Activated CD4-positive, alpha-beta T cell treated with anti-CD3 and anti-CD28 coated beads for 1 hour (primary cell): Measurements from ENCODE around the gene GNG4.
"Not testable (repeated sequence)": the region's sequence is repeated elsewhere in the genome, so short reads cannot be mapped to it uniquely, and the experiment has no call there.

Experiments
- DNase-seq: peaks from one replicate; pipeline ENCODE4 v3.0.0-alpha.2; 2020

Gene GNG4

DNA sequence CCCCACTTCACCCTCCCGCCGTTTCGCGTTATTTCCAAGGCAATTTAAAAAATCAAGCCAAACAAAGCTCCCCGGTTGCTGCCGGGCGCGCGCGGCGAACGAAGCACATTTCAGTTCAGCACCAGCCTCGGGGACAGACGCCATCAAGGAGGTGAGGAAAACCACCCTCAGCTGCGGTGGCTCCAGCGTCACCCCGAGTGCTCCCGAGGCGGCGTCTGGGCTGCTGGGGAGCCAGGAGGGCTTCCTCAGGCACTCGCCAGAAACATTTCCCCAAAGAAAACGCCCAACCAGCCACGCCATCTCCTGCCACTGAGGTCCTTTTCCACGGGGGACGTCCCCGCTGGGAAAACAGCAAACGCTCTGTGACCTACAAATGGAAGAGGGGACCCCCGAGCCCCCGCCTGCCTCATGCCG lies 623 bp downstream of the GNG4 start:
- DNase-seq = peak; percentile 32

DNA sequence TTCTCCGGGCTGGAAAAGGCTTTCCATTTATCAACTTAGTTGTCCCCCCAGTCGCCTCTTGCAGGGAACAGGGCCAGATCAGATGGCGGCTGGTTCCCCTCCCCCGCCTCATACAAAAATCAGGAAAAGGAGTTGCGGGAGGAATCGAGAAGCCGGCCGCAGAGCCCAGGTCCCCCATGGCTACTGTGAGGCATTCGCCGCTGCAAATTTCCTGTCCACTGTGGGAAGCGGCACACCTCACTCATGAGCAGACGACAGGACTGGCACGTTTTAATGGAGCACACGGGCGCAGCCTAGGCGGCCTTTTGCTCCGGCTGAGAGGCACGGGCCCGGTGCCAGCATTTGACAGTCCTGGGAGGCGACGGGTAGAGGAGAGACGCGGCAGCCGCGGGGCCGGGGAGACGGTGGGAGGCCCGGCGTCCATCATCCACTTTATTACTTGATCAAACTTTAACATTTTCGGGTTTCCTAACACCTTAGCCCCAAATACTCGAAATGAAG lies 1.1 kb downstream of the GNG4 start:
- no peak for DNase-seq

DNA sequence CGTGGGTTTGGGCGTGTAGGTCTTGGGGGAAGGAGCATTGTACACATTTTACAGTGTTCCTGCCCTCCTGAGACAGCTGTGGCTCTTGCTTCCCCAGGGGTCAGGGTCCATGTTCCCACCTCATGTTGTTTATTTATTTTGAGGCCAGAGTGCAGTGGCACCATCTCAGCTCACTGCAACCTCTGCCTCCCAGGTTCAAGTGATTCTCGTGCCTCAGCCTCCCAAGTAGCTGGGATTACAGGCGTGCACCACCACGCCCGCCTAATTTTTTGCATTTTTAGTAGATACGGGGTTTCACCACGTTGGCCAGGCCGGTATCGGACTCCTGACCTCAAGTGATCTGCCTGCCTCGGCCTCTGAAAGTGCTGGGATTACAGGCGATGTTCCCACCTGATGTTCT lies 2.0 kb downstream of the GNG4 start:
- not testable (repeated sequence) for DNase-seq

DNA sequence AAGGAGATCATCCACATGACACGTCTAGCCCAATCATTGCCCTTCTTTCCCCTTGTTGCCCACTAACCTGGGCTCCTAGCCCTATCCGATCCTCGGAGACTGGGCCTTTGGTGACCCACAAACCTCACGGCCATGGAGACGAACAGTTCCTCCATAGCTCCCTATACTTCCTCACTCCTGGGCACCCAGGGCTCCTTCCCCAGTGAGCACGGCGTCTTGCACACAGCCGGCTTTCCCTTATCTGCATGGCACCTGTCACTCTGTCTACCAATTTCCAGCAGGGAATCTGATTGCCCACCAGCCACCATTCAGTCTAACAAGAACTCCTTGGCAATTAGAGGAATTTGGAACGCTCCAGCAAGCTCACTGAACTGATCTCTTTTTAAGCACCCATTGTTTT lies 3.1 kb downstream of the GNG4 start:
- DNase-seq = no peak

GRCh38 chr1:235644693-235645305 lies 4.8 kb downstream of the GNG4 start:
- no peak for DNase-seq

GRCh38 chr1:235643837-235644692 lies 5.5 kb downstream of the GNG4 start:
- no peak for DNase-seq

DNA sequence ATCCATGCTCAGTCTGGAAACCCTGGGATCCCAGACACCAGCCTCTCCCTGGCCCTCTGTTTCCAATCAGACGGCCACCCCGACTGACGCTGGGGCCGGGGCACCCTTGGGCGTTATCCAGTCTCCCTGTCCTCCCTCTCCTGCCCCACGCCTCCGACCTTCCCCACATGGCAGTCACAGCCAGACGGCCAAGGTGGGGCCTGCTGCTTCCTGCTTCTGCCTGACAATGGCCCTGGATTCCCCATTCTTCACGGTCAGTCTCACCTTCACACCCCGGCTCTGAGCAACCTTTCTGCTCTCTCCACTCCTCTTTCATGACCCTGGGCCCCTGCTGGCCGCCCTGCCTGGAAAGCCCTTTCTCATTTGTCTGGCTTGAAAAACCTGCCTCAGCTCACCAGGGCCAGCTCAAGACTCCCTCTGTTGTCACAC lies 6.6 kb downstream of the GNG4 start:
- DNase-seq = no peak

- DNase-seq = peak; percentile 37
Observed at GRCh38 chr1:235642011-235642942, 7.3 kb downstream of the GNG4 start.

- no peak for DNase-seq
Observed at GRCh38 chr1:235640580-235640979, 9.0 kb downstream of the GNG4 start.

- no peak for DNase-seq
Observed at GRCh38 chr1:235639226-235640205, 10.1 kb downstream of the GNG4 start.

- DNase-seq = not testable (repeated sequence)
Observed at GRCh38 chr1:235638612-235639011, 11.0 kb downstream of the GNG4 start.

GRCh38 chr1:235637756-235638534 lies 11.6 kb downstream of the GNG4 start:
- DNase-seq = no peak

DNA sequence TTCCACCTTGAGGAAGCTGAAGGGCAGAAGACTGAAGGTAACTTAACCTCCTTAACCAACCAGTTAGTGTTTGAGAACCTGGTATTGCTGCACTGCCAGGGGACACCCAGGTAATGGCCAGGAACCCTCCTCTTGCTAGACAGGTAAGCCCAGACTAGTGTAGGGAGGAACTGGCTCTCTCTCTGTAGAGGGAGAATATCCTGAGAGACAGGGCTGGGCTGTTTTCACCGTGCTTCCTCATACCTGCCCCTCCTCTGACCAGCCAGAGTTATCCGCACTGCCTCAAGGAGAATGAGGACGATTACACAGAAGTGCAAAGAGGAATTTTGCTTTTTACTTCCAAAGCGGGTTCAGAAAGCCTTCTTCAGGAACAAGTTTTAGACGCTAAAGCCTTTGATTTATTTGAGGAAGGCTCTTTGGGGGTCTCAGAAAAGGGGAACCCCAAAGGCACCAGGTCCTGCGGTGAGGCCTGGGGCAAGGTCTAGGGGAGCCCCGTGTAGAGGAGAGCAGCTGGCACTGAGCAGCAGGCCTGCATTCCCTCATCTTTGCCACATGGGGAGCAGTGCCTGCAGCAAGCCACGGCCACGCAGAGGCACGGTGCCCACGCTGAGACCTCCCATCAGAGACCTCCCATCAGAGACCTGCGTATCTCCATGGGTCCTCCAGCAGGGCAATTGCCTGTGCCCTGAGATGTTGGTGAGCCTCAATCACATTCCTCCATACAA lies 13.5 kb downstream of the GNG4 start:
- DNase-seq = no peak

DNA sequence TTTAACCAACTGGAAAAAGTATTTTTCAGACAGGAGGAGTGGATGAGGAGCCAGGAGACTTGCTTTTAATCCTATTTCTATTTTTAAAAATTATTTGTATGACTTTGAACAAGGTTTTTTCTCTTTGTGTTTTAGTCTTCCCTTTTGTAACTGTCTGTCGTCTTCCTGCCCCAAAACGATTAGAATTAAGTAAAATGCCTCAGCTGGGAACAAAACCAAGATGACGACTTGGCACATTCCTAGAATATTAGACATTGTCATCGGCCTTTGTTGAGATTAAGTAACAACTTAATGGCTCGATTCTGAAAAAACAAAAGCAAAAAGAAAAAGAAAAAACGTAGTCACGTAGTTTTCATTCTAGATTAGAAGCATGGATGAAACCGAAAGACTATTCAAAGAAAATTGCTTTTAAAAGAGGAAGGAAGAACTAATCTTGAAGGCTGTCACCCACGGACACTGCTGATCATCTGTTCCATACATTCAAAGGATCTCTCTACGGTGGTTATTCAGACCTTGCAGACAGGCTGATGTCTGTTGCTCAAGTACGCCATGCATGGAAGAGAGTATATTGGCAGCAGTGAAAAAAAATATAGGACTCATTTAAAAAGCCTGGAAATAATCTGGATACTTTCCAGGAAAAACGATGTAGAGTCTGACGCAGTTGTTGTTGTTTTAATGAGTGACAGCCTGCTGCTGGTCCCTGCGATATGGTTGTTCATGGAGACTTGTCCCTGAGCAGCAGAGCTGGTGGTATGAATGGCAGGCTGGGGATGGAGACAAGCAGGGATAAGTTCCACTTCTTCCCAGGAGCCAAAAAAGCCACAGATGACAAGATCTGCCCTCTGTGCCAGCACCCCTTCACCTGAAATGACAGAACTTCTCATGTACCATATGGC lies 16.8 kb downstream of the GNG4 start:
- no peak for DNase-seq

DNA sequence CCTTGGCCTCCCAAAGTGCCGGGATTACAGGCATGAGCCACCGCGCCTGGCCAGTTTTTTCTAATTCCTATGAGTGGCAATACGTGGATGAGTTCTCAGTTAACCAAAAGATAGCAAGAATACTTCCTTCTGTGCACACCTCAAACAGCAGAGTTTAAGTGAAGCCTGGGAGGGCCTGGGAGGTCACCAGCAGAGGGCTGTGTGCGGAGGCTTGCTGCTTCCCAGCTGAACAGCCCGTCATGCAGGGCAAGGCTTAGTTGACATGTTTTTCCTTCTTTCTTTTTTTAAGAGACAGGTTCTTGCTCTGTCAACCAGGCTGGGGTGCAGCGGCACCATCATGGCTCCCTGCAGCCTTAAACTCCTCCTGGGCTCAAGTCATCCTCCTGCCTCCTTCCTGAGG lies 17.8 kb downstream of the GNG4 start:
- no peak for DNase-seq

DNA sequence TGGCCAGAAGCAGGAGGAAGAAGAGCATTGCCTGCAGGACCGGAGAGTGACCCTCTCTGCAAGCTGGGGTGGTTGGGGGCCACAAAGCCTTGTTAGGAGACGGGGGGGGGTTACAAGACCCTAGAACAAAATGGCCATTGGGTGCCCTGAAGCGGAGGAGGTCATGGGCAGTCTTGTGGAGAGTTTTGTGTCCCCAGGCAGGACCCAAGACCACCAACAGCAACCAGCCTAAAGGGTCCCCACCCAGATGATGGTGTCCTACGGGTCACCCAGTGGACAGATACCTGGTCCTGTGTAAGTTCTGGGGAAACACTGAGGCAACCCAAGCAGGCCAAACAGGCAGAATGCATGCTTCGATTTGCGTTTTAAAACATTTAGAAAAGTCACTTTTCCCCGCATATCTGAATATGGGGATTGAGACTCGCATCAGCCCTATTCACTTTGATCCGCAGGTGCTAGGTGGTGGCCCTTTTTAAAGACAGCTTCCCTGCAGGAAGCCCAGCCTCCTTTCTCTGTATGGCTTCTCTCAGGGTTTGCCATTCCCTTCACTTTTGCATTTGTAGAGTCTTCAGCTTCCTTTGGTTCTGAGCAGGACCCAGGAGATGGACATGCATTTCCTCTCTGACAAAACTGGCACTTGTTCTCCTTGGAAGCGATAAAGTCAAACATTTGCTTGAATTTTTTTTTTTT lies 21.1 kb downstream of the GNG4 start:
- no peak for DNase-seq

- no peak for DNase-seq
Observed at GRCh38 chr1:235625831-235626230, 23.8 kb downstream of the GNG4 start.

GRCh38 chr1:235625340-235625739 lies 24.2 kb downstream of the GNG4 start:
- DNase-seq = no peak
